ENCODE measurements around the gene RPL10.

RPL10 gene

GRCh38 chrX:154401918-154402621 is 3.9 kb downstream of the RPL10 start:
- no peak for DNase-seq

- DNase-seq: no peak
Observed at GRCh38 chrX:154402622-154403127, 4.5 kb downstream of the RPL10 start.

GRCh38 chrX:154403192-154403591 is 5.0 kb downstream of the RPL10 start:
- no peak for DNase-seq

- DNase-seq: no peak
Observed at GRCh38 chrX:154403858-154404257, 5.7 kb downstream of the RPL10 start.

- no peak for DNase-seq
Observed at GRCh38 chrX:154404625-154405192, 6.5 kb downstream of the RPL10 start.

GRCh38 chrX:154408659-154409221 is 10.6 kb downstream of the RPL10 start:
- no peak for DNase-seq

GRCh38 chrX:154409222-154409871 is 11.2 kb downstream of the RPL10 start, which contains the start of gene DNASE1L1:
DNASE1L1 (minus strand) TSS chrX:154409254; CDS start chrX:154405568, 3,686 bp downstream.
- DNase-seq: no peak

- DNase-seq: peak; percentile 60
Observed at GRCh38 chrX:154411981-154412340, 13.8 kb downstream of the RPL10 start.

- no peak for DNase-seq
Observed at GRCh38 chrX:154412468-154412867, 14.3 kb downstream of the RPL10 start.

- DNase-seq: no peak
Observed at GRCh38 chrX:154413142-154413541, 15.0 kb downstream of the RPL10 start.

GRCh38 chrX:154417157-154417556 is 19.0 kb downstream of the RPL10 start:
- DNase-seq: no peak

- DNase-seq: no peak
Observed at GRCh38 chrX:154419189-154419588, 21.0 kb downstream of the RPL10 start.

- no peak for DNase-seq
Observed at GRCh38 chrX:154419688-154420401, 21.7 kb downstream of the RPL10 start.

- no peak for DNase-seq
Observed at GRCh38 chrX:154420402-154420756, 22.2 kb downstream of the RPL10 start.

- DNase-seq: no peak
Observed at GRCh38 chrX:154426916-154427770, 29.0 kb downstream of the RPL10 start.

GRCh38 chrX:154428176-154429171 is 30.3 kb downstream of the RPL10 start, which contains the start of gene ATP6AP1:
ATP6AP1 (plus strand) TSS chrX:154428677; CDS start chrX:154428693, 16 bp downstream.
- peak; percentile 90 for DNase-seq

- no peak for DNase-seq
Observed at GRCh38 chrX:154429711-154430110, 31.5 kb downstream of the RPL10 start.

GRCh38 chrX:154430479-154430878 is 32.3 kb downstream of the RPL10 start:
- no peak for DNase-seq

- no peak for DNase-seq
Observed at GRCh38 chrX:154430916-154431315, 32.7 kb downstream of the RPL10 start.

GRCh38 chrX:154431341-154431740 is 33.2 kb downstream of the RPL10 start:
- DNase-seq: no peak

GRCh38 chrX:154432210-154432609 is 34.0 kb downstream of the RPL10 start:
- no peak for DNase-seq

All from NCI-H2171 treated with DMSO at 0.1 percent for 48 hours (cell line).